Osteoblast (primary cell): Measurements from ENCODE around the gene MAD1L1. TPM values are rescaled to one million over a fixed set of nuclear protein-coding genes. Genes with fewer than 3 reads are reported as not detected.

Experiments used
- DNase-seq: peaks from one replicate; pipeline ENCODE4 v3.0.0; 2011; ENCODE audit warnings: low spot score, mixed read lengths; ENCODE audit not compliant: insufficient read length; ENCODE audit errors: missing footprints
- H2AFZ ChIP-seq: 2 replicates; pipeline ENCODE4 v1.6.0; 2011; ENCODE audit warnings: mild to moderate bottlenecking, low read length
- H3K27ac ChIP-seq: 2 replicates; pipeline ENCODE4 v1.5.1; 2011; ENCODE audit warnings: mild to moderate bottlenecking, low read depth, low read length, moderate library complexity
- H3K27me3 ChIP-seq: 2 replicates; pipeline ENCODE4 v1.6.0; 2012; ENCODE audit warnings: mild to moderate bottlenecking, control low read depth, inconsistent platforms, low read length, moderate library complexity; ENCODE audit not compliant: insufficient read depth
- H3K36me3 ChIP-seq: 2 replicates; pipeline ENCODE4 v1.5.1; 2011; ENCODE audit warnings: mild to moderate bottlenecking, low read length, control low read depth, moderate library complexity; ENCODE audit not compliant: insufficient read depth
- H3K4me1 ChIP-seq: 2 replicates; pipeline ENCODE4 v1.5.1; 2011; ENCODE audit warnings: mild to moderate bottlenecking, low read length, control low read depth, moderate library complexity; ENCODE audit not compliant: insufficient read depth
- H3K4me2 ChIP-seq: 2 replicates; pipeline ENCODE4 v1.6.0; 2011; ENCODE audit warnings: mild to moderate bottlenecking, low read length; ENCODE audit not compliant: insufficient read depth
- H3K4me3 ChIP-seq: fragments of 200-600 bp; sonication (generic); 3 replicates; pipeline ENCODE4 v1.5.1; 2012; ENCODE audit warnings: mild to moderate bottlenecking, low read length, inconsistent platforms; ENCODE audit not compliant: insufficient read depth
- H3K79me2 ChIP-seq: 2 replicates; pipeline ENCODE4 v1.6.0; 2012; ENCODE audit warnings: mild to moderate bottlenecking, low read length, control low read depth, inconsistent platforms; ENCODE audit not compliant: insufficient read depth
- H3K9me3 ChIP-seq: 2 replicates; pipeline ENCODE4 v1.5.1; 2011; ENCODE audit warnings: low read depth, low read length, control low read depth
- H4K20me1 ChIP-seq: 2 replicates; pipeline ENCODE4 v1.6.0; 2012; ENCODE audit warnings: mild to moderate bottlenecking, low read length, control low read depth; ENCODE audit not compliant: insufficient read depth
- CTCF ChIP-seq: IDR thresholded peaks from 2 replicates; pipeline ENCODE4 v1.5.1; 2011; ENCODE audit warnings: mild to moderate bottlenecking, low read depth, low read length, moderate library complexity; ENCODE audit errors: extremely low read depth
- total RNA-seq: library from RNA; depleted of rRNA; stranded (reverse); fragments of >200 nt; gene quantifications from 2 replicates; pipeline ENCODE4 v1.2.3, GENCODE V29; 2012

Gene MAD1L1
- total RNA-seq, 1 donor, result 66.2 TPM

- H3K4me2 ChIP-seq, result no peak overlapping the region
- no peak overlapping the region for H3K27ac ChIP-seq
- TF ChIP-seq CTCF, result no peak
- no peaks in the 10 kb centered on the region for H4K20me1 ChIP-seq
- no peak for DNase-seq
- H3K9me3 ChIP-seq, result no peaks in the 10 kb centered on the region
- no peak overlapping the region for H2AFZ ChIP-seq
- no peaks in the 10 kb centered on the region for H3K4me1 ChIP-seq
- H3K27me3 ChIP-seq, result no peaks in the 10 kb centered on the region
- H3K36me3 ChIP-seq, result no peaks in the 10 kb centered on the region
- no peaks in the 10 kb centered on the region for H3K79me2 ChIP-seq
- H3K4me3 ChIP-seq, result no peak overlapping the region
Measured at GRCh38 chr7:2087744-2088143, 145.0 kb downstream of the MAD1L1 start.

GRCh38 chr7:2086229-2086628 is 146.5 kb downstream of the MAD1L1 start:
- Histone ChIP-seq H2AFZ (no peak overlapping the region), H3K27ac (no peak overlapping the region), H3K36me3 (no peaks in the 10 kb centered on the region), H3K27me3 (no peaks in the 10 kb centered on the region), H3K9me3 (no peaks in the 10 kb centered on the region), H3K4me1 (no peaks in the 10 kb centered on the region), H3K79me2 (no peaks in the 10 kb centered on the region), H3K4me2 (no peak overlapping the region), H4K20me1 (no peaks in the 10 kb centered on the region), H3K4me3 (no peak overlapping the region)
- TF ChIP-seq CTCF, result no peak
- DNase-seq, result no peak

DNA sequence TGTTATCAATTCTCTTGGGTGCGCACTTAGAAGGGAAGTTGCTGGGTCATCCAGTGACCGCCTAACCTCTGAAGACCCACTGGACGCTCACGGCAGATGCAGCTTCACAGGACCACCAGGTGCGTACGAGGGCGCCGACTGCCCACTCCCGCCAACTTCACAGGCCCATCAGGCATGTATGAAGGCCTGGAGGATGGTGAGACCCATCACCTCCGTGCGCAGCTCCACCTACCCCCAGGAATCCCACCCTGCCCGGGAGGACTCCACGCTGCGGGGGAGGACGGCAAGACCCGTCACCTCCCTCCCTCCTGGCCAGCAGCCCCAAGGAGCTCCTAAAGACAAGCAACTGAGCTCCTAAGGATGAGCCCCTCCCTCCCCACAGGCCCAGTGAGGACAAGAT is 146.9 kb downstream of the MAD1L1 start:
- TF ChIP-seq CTCF, result no peak
- no peak for DNase-seq

DNA sequence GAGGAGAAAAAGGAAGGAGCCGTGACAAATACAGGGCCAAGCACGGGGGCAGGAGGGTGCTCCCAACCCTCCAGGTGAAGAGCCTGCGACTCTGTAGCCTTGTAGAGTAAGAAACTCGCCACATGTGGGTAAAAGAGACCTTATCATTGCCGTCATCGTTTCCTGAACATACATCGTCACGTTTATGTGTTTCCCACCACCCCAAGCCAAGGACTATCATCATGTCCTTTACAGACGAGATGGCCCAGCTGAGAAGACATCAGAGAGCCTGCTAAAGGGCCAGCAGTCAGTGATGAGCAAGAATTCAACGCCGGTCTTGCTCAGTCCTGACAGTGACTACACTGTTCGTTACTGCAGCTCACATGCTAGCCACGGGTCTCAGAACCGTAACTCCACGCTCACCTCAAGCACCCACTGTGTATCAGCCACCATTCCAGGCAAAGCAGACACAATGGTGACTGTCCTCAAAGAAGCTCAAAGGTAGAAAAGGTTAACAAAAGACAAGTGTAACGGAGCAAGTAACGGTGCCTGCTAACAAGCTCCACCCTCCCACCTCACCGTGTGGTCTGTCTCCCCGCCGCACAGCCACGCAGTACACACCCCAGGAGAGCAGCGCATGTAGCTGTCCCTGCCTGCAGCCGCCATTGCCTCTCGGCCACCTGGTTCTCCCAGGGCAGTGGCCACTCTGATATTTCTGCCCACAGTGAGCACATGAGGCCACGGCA is 147.8 kb downstream of the MAD1L1 start:
- Histone ChIP-seq H3K27ac (no peak overlapping the region), H3K4me2 (no peak overlapping the region), H2AFZ (no peak overlapping the region), H3K36me3 (no peaks in the 10 kb centered on the region), H4K20me1 (no peaks in the 10 kb centered on the region), H3K4me3 (no peak overlapping the region), H3K9me3 (no peaks in the 10 kb centered on the region), H3K27me3 (no peaks in the 10 kb centered on the region), H3K79me2 (no peaks in the 10 kb centered on the region), H3K4me1 (no peaks in the 10 kb centered on the region)
- no peak for DNase-seq
- TF ChIP-seq CTCF, result no peak

More for the DNA sequence above, 146.9 kb downstream of the MAD1L1 start:
- Histone ChIP-seq H3K36me3 (no peaks in the 10 kb centered on the region), H3K79me2 (no peaks in the 10 kb centered on the region), H2AFZ (no peak overlapping the region), H3K9me3 (no peaks in the 10 kb centered on the region), H3K4me3 (no peak overlapping the region), H3K4me1 (no peaks in the 10 kb centered on the region), H3K27ac (no peak overlapping the region), H3K27me3 (no peaks in the 10 kb centered on the region), H3K4me2 (no peak overlapping the region), H4K20me1 (no peaks in the 10 kb centered on the region)
